ENCODE data around the gene COL8A1. TPM values are rescaled to one million over a fixed set of nuclear protein-coding genes. Genes with fewer than 3 reads are reported as not detected.
"Not testable (repeated sequence)": the region's sequence is repeated elsewhere in the genome, so short reads cannot be mapped to it uniquely, and the experiment has no call there.

COL8A1 gene
- total and polyA plus RNA-seq, 10 of the 15 experiments (the other 5 are each of a cell fraction or from before 2014, with no cell fraction given) = 0.04 to 0.73 (median 0.10) TPM; not detected in 5

- no peaks in the 10 kb centered on the region for H3K27me3 ChIP-seq (replicated peaks in 1 of 2; ENCODE audit: control insufficient read depth in 2 of 2, insufficient read depth in 2 of 2, low read length in 1 of 2)
- ChIA-PET POLR2A (no interaction called here), SMC1A (ENCODE audit: uncharacterized antibody, unreplicated experiment) (interaction anchor here (1.3 to 2.0 kb wide), 3 partner anchors 29 to 415 kb away, joined by 3 to 11 read pairs (median 8); no protein-coding TSS in a partner anchor), CTCF (interaction anchor here (0.8 to 3.4 kb wide), 4 partner anchors 16 to 751 kb away, joined by 3 to 16 read pairs (median 4); no protein-coding TSS in a partner anchor), RAD21 (ENCODE audit: unreplicated experiment) (interaction anchor here (3.8 kb wide), 1 partner anchor 415 kb away, joined by 18 read pairs; no protein-coding TSS in a partner anchor)
- no peak overlapping the region for H3K4me3 ChIP-seq
- H3K9me3 ChIP-seq (replicated peaks; ENCODE audit: control insufficient read depth, insufficient read depth, low read length) = no peaks in the 10 kb centered on the region
- H3K9ac ChIP-seq (ENCODE audit: control insufficient read depth, insufficient read depth, low read length) = no peak overlapping the region
- H2AFZ ChIP-seq (ENCODE audit: control insufficient read depth, low read depth, low read length) = no peak overlapping the region
- DNase-seq (ENCODE audit: low read depth, low spot score) = no peak
- no peaks in the 10 kb centered on the region for H3K36me3 ChIP-seq (ENCODE audit: control insufficient read depth in 2 of 2, insufficient read depth in 2 of 2, low read length in 1 of 2)
- no peak for FAIRE-seq
- no peak overlapping the region for H3K4me2 ChIP-seq (ENCODE audit: control insufficient read depth, insufficient read depth)
- H4K20me1 ChIP-seq (ENCODE audit: control insufficient read depth, insufficient read depth) = no peaks in the 10 kb centered on the region
- no peaks in the 10 kb centered on the region; the same call in 1 of the 2 replicates for H3K4me1 ChIP-seq (ENCODE audit: control insufficient read depth, insufficient read depth, low read length)
- H3K27ac ChIP-seq (ENCODE audit: control insufficient read depth, insufficient read depth) = no peak overlapping the region
- intact Hi-C loops (cut with micrococcal nuclease; ENCODE audit: unreplicated experiment) = no loop called here
- no TSS peak for BruUV-seq (replicated peaks)
- H3K79me2 ChIP-seq (ENCODE audit: control insufficient read depth, insufficient read depth, low read length) = peaks cover 2% of the 10 kb centered on the region; the same call in 1 of the 2 replicates
- in situ Hi-C loops (cut with MboI) = loop anchor here (5.0 to 10.0 kb wide), 3 partner anchors 229 to 756 kb away; no protein-coding TSS in a partner anchor
- no peak for ATAC-seq
- TF ChIP-seq EZH2 (IDR thresholded peaks at IDR 0.05; ENCODE audit: borderline replicate concordance, control insufficient read depth, low read depth, low read length) = no peak
These were observed 200.4 kb downstream of the COL8A1 start for GRCh38 chr3:99838755-99839154.

GRCh38 chr3:99839613-99840012, 201.2 kb downstream of the COL8A1 start:
- ChIA-PET SMC1A (ENCODE audit: uncharacterized antibody, unreplicated experiment) (interaction anchor here (0.7 to 2.0 kb wide), 3 partner anchors 229 to 416 kb away, joined by 3 to 11 read pairs (median 8); no protein-coding TSS in a partner anchor), RAD21 (ENCODE audit: unreplicated experiment) (interaction anchor here (3.8 kb wide), 1 partner anchor 414 kb away, joined by 18 read pairs; no protein-coding TSS in a partner anchor), CTCF (interaction anchor here (0.7 to 3.4 kb wide), 6 partner anchors 17 to 750 kb away, joined by 3 to 16 read pairs (median 3); no protein-coding TSS in a partner anchor), POLR2A (no interaction called here)
- DNase-seq (ENCODE audit: low read depth, low spot score) (no peak), FAIRE-seq (no peak), ATAC-seq (no peak)
- no TSS peak for BruUV-seq (replicated peaks)
- Histone ChIP-seq H3K4me2 (ENCODE audit: control insufficient read depth, insufficient read depth) (no peak overlapping the region), H4K20me1 (ENCODE audit: control insufficient read depth, insufficient read depth) (no peaks in the 10 kb centered on the region), H3K27me3 (replicated peaks in 1 of 2; ENCODE audit: control insufficient read depth in 2 of 2, insufficient read depth in 2 of 2, low read length in 1 of 2) (no peaks in the 10 kb centered on the region), H3K36me3 (ENCODE audit: control insufficient read depth in 2 of 2, insufficient read depth in 2 of 2, low read length in 1 of 2) (no peaks in the 10 kb centered on the region), H3K9me3 (replicated peaks; ENCODE audit: control insufficient read depth, insufficient read depth, low read length) (no peaks in the 10 kb centered on the region), H3K79me2 (ENCODE audit: control insufficient read depth, insufficient read depth, low read length) (peaks cover 4% of the 10 kb centered on the region; the same call in 1 of the 2 replicates), H2AFZ (ENCODE audit: control insufficient read depth, low read depth, low read length) (no peak overlapping the region), H3K27ac (ENCODE audit: control insufficient read depth, insufficient read depth) (no peak overlapping the region), H3K4me1 (ENCODE audit: control insufficient read depth, insufficient read depth, low read length) (peaks cover 1% of the 10 kb centered on the region; the same call in 1 of the 2 replicates), H3K4me3 (no peak overlapping the region), H3K9ac (ENCODE audit: control insufficient read depth, insufficient read depth, low read length) (no peak overlapping the region)
- in situ Hi-C loops (cut with MboI) = loop anchor here (5.0 to 10.0 kb wide), 3 partner anchors 228 to 755 kb away; no protein-coding TSS in a partner anchor
- WGBS (ENCODE audit: insufficient coverage, insufficient replicate concordance, low lambda C conversion rate, missing lambda C conversion rate) = 40% methylated on average over 1 of the region's 1 CpG
- intact Hi-C loops (cut with micrococcal nuclease; ENCODE audit: unreplicated experiment) = loop anchor here (5.0 kb wide), 3 partner anchors 98 to 228 kb away; no protein-coding TSS in a partner anchor
- TF ChIP-seq ATF2 (IDR thresholded peaks at IDR 0.05; ENCODE audit: low read length) (no peak), POLR2A (IDR thresholded peaks at IDR 0.05; ENCODE audit: low read depth, low read length) (no peak)

GRCh38 chr3:99841949-99842348, 203.6 kb downstream of the COL8A1 start:
- intact Hi-C loops (cut with micrococcal nuclease; ENCODE audit: unreplicated experiment) = loop anchor here (5.0 kb wide), 3 partner anchors 95 to 225 kb away; no protein-coding TSS in a partner anchor
- ChIA-PET CTCF (interaction anchor here (0.6 to 1.7 kb wide), 7 partner anchors 10 to 463 kb away, joined by 3 to 12 read pairs (median 4); no protein-coding TSS in a partner anchor), SMC1A (ENCODE audit: uncharacterized antibody, unreplicated experiment) (interaction anchor here (1.9 kb wide), 2 partner anchors 10 to 412 kb away, joined by 6 to 7 read pairs; no protein-coding TSS in a partner anchor), RAD21 (ENCODE audit: unreplicated experiment) (interaction anchor here (0.6 to 3.8 kb wide), 2 partner anchors 229 to 412 kb away, joined by 3 to 18 read pairs; no protein-coding TSS in a partner anchor)
- H3K79me2 ChIP-seq (ENCODE audit: control insufficient read depth, insufficient read depth, low read length); BruUV-seq (replicated peaks); FAIRE-seq; POLR2A ChIA-PET; H3K4me2 ChIP-seq (ENCODE audit: control insufficient read depth, insufficient read depth); in situ Hi-C loops (cut with MboI); H3K9me3 ChIP-seq (replicated peaks; ENCODE audit: control insufficient read depth, insufficient read depth, low read length); H3K4me3 ChIP-seq; H3K9ac ChIP-seq (ENCODE audit: control insufficient read depth, insufficient read depth, low read length); H3K36me3 ChIP-seq (ENCODE audit: control insufficient read depth in 2 of 2, insufficient read depth in 2 of 2, low read length in 1 of 2); DNase-seq (ENCODE audit: low read depth, low spot score); H3K27me3 ChIP-seq (replicated peaks in 1 of 2; ENCODE audit: control insufficient read depth in 2 of 2, insufficient read depth in 2 of 2, low read length in 1 of 2); H3K27ac ChIP-seq (ENCODE audit: control insufficient read depth, insufficient read depth); H2AFZ ChIP-seq (ENCODE audit: control insufficient read depth, low read depth, low read length); ATAC-seq; H4K20me1 ChIP-seq (ENCODE audit: control insufficient read depth, insufficient read depth): not testable (repeated sequence)
- 94% methylated on average over 4 of the region's 4 CpGs for WGBS (ENCODE audit: insufficient coverage, insufficient replicate concordance, low lambda C conversion rate, missing lambda C conversion rate)
- H3K4me1 ChIP-seq (ENCODE audit: control insufficient read depth, insufficient read depth, low read length) = peaks cover 11% of the 10 kb centered on the region; the same call in 1 of the 2 replicates

Measured in GM12878 (cell line).